Retinal pigment epithelial cell (primary cell): Measurements from ENCODE around the gene ZNF783.
"Not testable (repeated sequence)": the region's sequence is repeated elsewhere in the genome, so short reads cannot be mapped to it uniquely, and the experiment has no call there.

Experiments used
- DNase-seq: peaks from one replicate; pipeline ENCODE4 v3.0.0-alpha.2; 2010; ENCODE audit warnings: low read depth
- H3K4me3 ChIP-seq: 2 replicates; pipeline ENCODE4 v1.5.1; 2011; ENCODE audit warnings: mild to moderate bottlenecking, low read length, control low read depth, moderate library complexity
- CTCF ChIP-seq: conservative IDR thresholded peaks from 2 replicates; pipeline ENCODE4 v1.5.1; 2011; ENCODE audit warnings: low read depth, low read length, control low read depth, inconsistent platforms

Gene ZNF783

GRCh38 chr7:149240637-149241036 is 21.4 kb upstream of the ZNF783 start:
- no peak for DNase-seq
- peak overlapping the region; percentile 96 for H3K4me3 ChIP-seq
- no peak for TF ChIP-seq CTCF

GRCh38 chr7:149241696-149242095 is 20.3 kb upstream of the ZNF783 start:
- H3K4me3 ChIP-seq = no peak overlapping the region
- no peak for DNase-seq
- TF ChIP-seq CTCF = no peak

GRCh38 chr7:149245244-149245643 is 16.8 kb upstream of the ZNF783 start:
- no peak for TF ChIP-seq CTCF
- H3K4me3 ChIP-seq = no peak overlapping the region
- DNase-seq = no peak

- no peak overlapping the region for H3K4me3 ChIP-seq
- no peak for TF ChIP-seq CTCF
- DNase-seq = no peak
Measured at GRCh38 chr7:149245744-149246143, 16.3 kb upstream of the ZNF783 start.

GRCh38 chr7:149248777-149249176 is 13.2 kb upstream of the ZNF783 start:
- TF ChIP-seq CTCF = no peak
- no peak overlapping the region for H3K4me3 ChIP-seq
- DNase-seq = no peak

GRCh38 chr7:149250151-149250550 is 11.8 kb upstream of the ZNF783 start:
- H3K4me3 ChIP-seq, DNase-seq: not testable (repeated sequence)

- not testable (repeated sequence) for DNase-seq, H3K4me3 ChIP-seq
Measured at GRCh38 chr7:149251518-149251917, 10.5 kb upstream of the ZNF783 start.

GRCh38 chr7:149252378-149252777 is 9.6 kb upstream of the ZNF783 start:
- no peak for TF ChIP-seq CTCF
- no peak overlapping the region for H3K4me3 ChIP-seq

More at GRCh38 chr7:149252378-149252777, 9.6 kb upstream of the ZNF783 start:
- DNase-seq = no peak
